Middle frontal gyrus (tissue), 1 donor: ENCODE data around the gene MITF.

Experiments used
- DNase-seq: peaks from one replicate; pipeline ENCODE4 v3.0.0-alpha.2; 2015; ENCODE audit warnings: low spot score; ENCODE audit errors: extremely low spot score

MITF gene

GRCh38 chr3:69831737-69832136 lies 92.5 kb downstream of the MITF start:
- no peak for DNase-seq

GRCh38 chr3:69833591-69833990 lies 94.3 kb downstream of the MITF start:
- no peak for DNase-seq

GRCh38 chr3:69838217-69838616 lies 99.0 kb downstream of the MITF start:
- no peak for DNase-seq

GRCh38 chr3:69838696-69839515 lies 99.6 kb downstream of the MITF start:
- DNase-seq: no peak

- no peak for DNase-seq
Measured at GRCh38 chr3:69842351-69842750, 103.1 kb downstream of the MITF start.

GRCh38 chr3:69842789-69843188 lies 103.5 kb downstream of the MITF start:
- DNase-seq: no peak

- no peak for DNase-seq
Measured at GRCh38 chr3:69844706-69845105, 105.4 kb downstream of the MITF start.

- DNase-seq: no peak
Measured at GRCh38 chr3:69847303-69847702, 108.0 kb downstream of the MITF start.

- no peak for DNase-seq
Measured at GRCh38 chr3:69848113-69848512, 108.8 kb downstream of the MITF start.

GRCh38 chr3:69850849-69851248 lies 111.6 kb downstream of the MITF start:
- DNase-seq: no peak

GRCh38 chr3:69853027-69853426 lies 113.8 kb downstream of the MITF start:
- DNase-seq: no peak

GRCh38 chr3:69855436-69856162 lies 116.3 kb downstream of the MITF start:
- DNase-seq: peak; percentile 49

- DNase-seq: no peak
Measured at GRCh38 chr3:69856965-69857705, 117.9 kb downstream of the MITF start.

GRCh38 chr3:69861556-69861955 lies 122.3 kb downstream of the MITF start:
- DNase-seq: no peak

- no peak for DNase-seq
Measured at GRCh38 chr3:69864141-69864540, 124.9 kb downstream of the MITF start.

- no peak for DNase-seq
Measured at GRCh38 chr3:69864766-69865165, 125.5 kb downstream of the MITF start.

- DNase-seq: no peak
Measured at GRCh38 chr3:69865925-69866679, 126.8 kb downstream of the MITF start.

- no peak for DNase-seq
Measured at GRCh38 chr3:69866988-69867720, 127.9 kb downstream of the MITF start.

GRCh38 chr3:69867941-69868505 lies 128.8 kb downstream of the MITF start:
- no peak for DNase-seq

- DNase-seq: no peak
Measured at GRCh38 chr3:69868841-69869420, 129.7 kb downstream of the MITF start.
